ENCODE data around the gene ATP2A1. TPM values are rescaled to one million over a fixed set of nuclear protein-coding genes. Genes with fewer than 3 reads are reported as not detected.

The ATP2A1 gene
- total and polyA plus RNA-seq, 2 donors from 2014 or later = 0.25 to 0.47 TPM

DNA sequence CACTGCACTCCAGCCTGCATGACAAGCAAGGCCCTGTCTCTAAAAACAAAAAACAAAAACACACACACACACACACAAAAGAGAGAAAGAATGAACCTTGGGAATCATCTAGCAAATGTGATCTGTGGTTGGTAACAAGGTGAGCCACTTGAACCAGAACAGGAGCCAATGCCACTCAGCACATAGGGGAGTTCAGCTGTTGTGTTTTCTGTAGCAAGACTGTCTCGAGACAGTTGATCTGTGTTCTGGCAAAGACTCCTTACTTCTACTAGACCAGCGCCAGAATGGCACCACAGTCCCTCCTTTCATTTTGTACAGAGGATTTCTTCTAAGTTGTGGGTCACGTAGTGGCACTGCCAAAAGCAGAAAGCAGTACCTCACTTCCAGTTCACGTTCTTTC lies 20.7 kb downstream of the ATP2A1 start:
- TF ChIP-seq CTCF (IDR thresholded peaks at IDR 0.05; ENCODE audit: borderline replicate concordance, extremely low read depth, insufficient read depth) = no peak
- FAIRE-seq (no peak), DNase-seq (no peak)
- no peak overlapping the region for H3K27ac ChIP-seq (ENCODE audit: low read depth in 2 of 2, low read length in 2 of 2)
- H3K4me1 ChIP-seq (ENCODE audit: control insufficient read depth in 2 of 3, insufficient read depth in 2 of 3, low read depth in 1 of 3, low read length in 3 of 3) = no peaks in the 10 kb centered on the region
- intact Hi-C loops (cut with DNase I) = no loop called here
- no peak overlapping the region for H3K4me3 ChIP-seq (ENCODE audit: low read length in 3 of 3)
- no peak overlapping the region for H3K9ac ChIP-seq (ENCODE audit: low read length in 3 of 3)
- no peaks in the 10 kb centered on the region for H3K9me3 ChIP-seq (ENCODE audit: control insufficient read depth in 2 of 3, insufficient read depth in 1 of 3, low read length in 3 of 3)
- no peaks in the 10 kb centered on the region for H3K36me3 ChIP-seq (ENCODE audit: control insufficient read depth in 2 of 3, insufficient read depth in 3 of 3, low read length in 3 of 3)
- no peaks in the 10 kb centered on the region for H3K27me3 ChIP-seq (ENCODE audit: control insufficient read depth, insufficient read depth, low read length)

DNA sequence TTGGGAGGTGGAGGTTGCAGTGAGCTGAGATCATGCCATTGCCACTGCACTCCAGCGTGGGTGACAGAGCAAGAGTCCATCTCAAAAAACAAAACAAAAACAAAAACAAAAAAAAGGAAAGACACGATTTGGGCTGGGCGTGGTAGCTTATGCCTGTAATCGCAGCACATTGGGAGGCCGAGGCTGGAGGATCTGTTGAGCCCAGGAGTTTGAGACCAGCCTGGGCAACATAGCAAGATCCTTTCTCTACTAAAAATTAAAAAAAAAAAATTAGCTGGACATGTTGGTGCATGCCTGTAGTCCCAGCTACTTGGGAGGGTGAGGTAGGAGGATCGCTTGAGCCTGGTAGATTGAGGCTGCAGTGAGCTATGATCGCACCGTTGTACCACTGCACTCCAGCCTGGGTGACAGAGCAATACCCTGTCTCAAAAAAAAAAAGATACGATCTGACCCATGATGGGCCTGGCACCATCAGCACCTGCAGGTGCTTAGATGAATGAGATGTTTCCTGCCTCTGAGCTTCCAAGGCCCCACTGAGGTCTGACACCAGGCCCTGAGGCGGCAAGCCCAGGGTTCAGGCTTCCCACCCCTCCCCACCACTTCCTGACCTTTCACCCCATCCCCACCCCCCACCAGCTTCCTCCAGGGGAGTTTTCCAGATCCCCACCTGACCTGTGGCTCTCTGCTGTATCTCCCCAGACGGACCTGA lies 21.7 kb downstream of the ATP2A1 start:
- Histone ChIP-seq H3K27ac (ENCODE audit: low read depth in 2 of 2, low read length in 2 of 2) (no peak overlapping the region), H3K4me1 (ENCODE audit: control insufficient read depth in 2 of 3, insufficient read depth in 2 of 3, low read depth in 1 of 3, low read length in 3 of 3) (no peaks in the 10 kb centered on the region), H3K9ac (ENCODE audit: low read length in 3 of 3) (no peak overlapping the region), H3K9me3 (ENCODE audit: control insufficient read depth in 2 of 3, insufficient read depth in 1 of 3, low read length in 3 of 3) (no peaks in the 10 kb centered on the region), H3K4me3 (ENCODE audit: low read length in 3 of 3) (no peak overlapping the region), H3K27me3 (ENCODE audit: control insufficient read depth, insufficient read depth, low read length) (no peaks in the 10 kb centered on the region), H3K36me3 (ENCODE audit: control insufficient read depth in 2 of 3, insufficient read depth in 3 of 3, low read length in 3 of 3) (no peaks in the 10 kb centered on the region)
- TF ChIP-seq CTCF (IDR thresholded peaks at IDR 0.05; ENCODE audit: borderline replicate concordance, extremely low read depth, insufficient read depth) = no peak
- intact Hi-C loops (cut with DNase I) = no loop called here
- FAIRE-seq = no peak
- DNase-seq = no peak

DNA sequence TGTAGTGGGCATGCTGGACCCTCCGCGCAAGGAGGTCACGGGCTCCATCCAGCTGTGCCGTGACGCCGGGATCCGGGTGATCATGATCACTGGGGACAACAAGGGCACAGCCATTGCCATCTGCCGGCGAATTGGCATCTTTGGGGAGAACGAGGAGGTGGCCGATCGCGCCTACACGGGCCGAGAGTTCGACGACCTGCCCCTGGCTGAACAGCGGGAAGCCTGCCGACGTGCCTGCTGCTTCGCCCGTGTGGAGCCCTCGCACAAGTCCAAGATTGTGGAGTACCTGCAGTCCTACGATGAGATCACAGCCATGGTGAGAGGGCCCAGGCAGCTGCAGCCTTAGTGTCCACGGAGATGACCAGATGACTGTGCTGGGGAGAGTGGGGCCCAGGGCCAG lies 22.3 kb downstream of the ATP2A1 start:
- no peak for TF ChIP-seq CTCF (IDR thresholded peaks at IDR 0.05; ENCODE audit: borderline replicate concordance, extremely low read depth, insufficient read depth)
- Histone ChIP-seq H3K9ac (ENCODE audit: low read length in 3 of 3) (no peak overlapping the region), H3K9me3 (ENCODE audit: control insufficient read depth in 2 of 3, insufficient read depth in 1 of 3, low read length in 3 of 3) (no peaks in the 10 kb centered on the region), H3K27me3 (ENCODE audit: control insufficient read depth, insufficient read depth, low read length) (no peaks in the 10 kb centered on the region), H3K27ac (ENCODE audit: low read depth in 2 of 2, low read length in 2 of 2) (no peak overlapping the region), H3K36me3 (ENCODE audit: control insufficient read depth in 2 of 3, insufficient read depth in 3 of 3, low read length in 3 of 3) (peaks cover 0 to under 1% (median 0%) of the 10 kb centered on the region in 3 donors), H3K4me1 (ENCODE audit: control insufficient read depth in 2 of 3, insufficient read depth in 2 of 3, low read depth in 1 of 3, low read length in 3 of 3) (no peaks in the 10 kb centered on the region), H3K4me3 (ENCODE audit: low read length in 3 of 3) (no peak overlapping the region)
- intact Hi-C loops (cut with DNase I) = no loop called here
- DNase-seq (no peak), FAIRE-seq (no peak)

DNA sequence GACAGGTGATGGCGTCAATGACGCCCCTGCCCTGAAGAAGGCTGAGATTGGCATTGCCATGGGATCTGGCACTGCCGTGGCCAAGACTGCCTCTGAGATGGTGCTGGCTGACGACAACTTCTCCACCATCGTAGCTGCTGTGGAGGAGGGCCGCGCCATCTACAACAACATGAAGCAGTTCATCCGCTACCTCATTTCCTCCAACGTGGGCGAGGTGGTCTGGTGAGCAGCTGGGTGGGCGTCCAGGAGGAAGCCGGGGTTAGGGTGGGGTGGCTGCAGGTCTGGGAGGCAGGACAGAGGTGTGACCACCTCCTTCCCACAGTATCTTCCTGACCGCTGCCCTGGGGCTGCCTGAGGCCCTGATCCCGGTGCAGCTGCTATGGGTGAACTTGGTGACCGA lies 23.6 kb downstream of the ATP2A1 start:
- intact Hi-C loops (cut with DNase I) = no loop called here
- Histone ChIP-seq H3K27ac (ENCODE audit: low read depth in 2 of 2, low read length in 2 of 2) (no peak overlapping the region), H3K36me3 (ENCODE audit: control insufficient read depth in 2 of 3, insufficient read depth in 3 of 3, low read length in 3 of 3) (peaks cover 0 to 2% (median 0%) of the 10 kb centered on the region in 3 donors), H3K4me3 (ENCODE audit: low read length in 3 of 3) (no peak overlapping the region), H3K9ac (ENCODE audit: low read length in 3 of 3) (no peak overlapping the region), H3K9me3 (ENCODE audit: control insufficient read depth in 2 of 3, insufficient read depth in 1 of 3, low read length in 3 of 3) (no peaks in the 10 kb centered on the region), H3K27me3 (ENCODE audit: control insufficient read depth, insufficient read depth, low read length) (no peaks in the 10 kb centered on the region), H3K4me1 (ENCODE audit: control insufficient read depth in 2 of 3, insufficient read depth in 2 of 3, low read depth in 1 of 3, low read length in 3 of 3) (no peaks in the 10 kb centered on the region)
- TF ChIP-seq CTCF (IDR thresholded peaks at IDR 0.05; ENCODE audit: borderline replicate concordance, extremely low read depth, insufficient read depth) = no peak
- no peak for DNase-seq
- FAIRE-seq = no peak
